HG02623 (cell line): ENCODE results near the gene GNG12.
A peak's percentile ranks its signal among the peaks of the same experiment; 100 is the strongest.
"Not testable (repeated sequence)": the region's sequence is repeated elsewhere in the genome, so short reads cannot be mapped to it uniquely, and the experiment has no call there.

Experiments used
- ATAC-seq: cut with Tn5 transposase; IDR thresholded peaks from one replicate; pipeline ENCODE4 v1.9.1; 2021; ENCODE audit warnings: moderate library complexity; ENCODE audit not compliant: unreplicated experiment

GNG12 gene

GRCh38 chr1:67685558-67686266, 147.6 kb downstream of the GNG12 start:
- peak; percentile 10 for ATAC-seq

GRCh38 chr1:67685067-67685557, 148.2 kb downstream of the GNG12 start, which contains the start of gene GADD45A:
GADD45A (plus strand) TSS chr1:67685201; CDS start chr1:67685495, 294 bp downstream.
- peak; percentile 83 for ATAC-seq

- ATAC-seq, result no peak
Measured at GRCh38 chr1:67684526-67685066, 148.7 kb downstream of the GNG12 start.

GRCh38 chr1:67683766-67684525, 149.3 kb downstream of the GNG12 start:
- ATAC-seq, result no peak

- ATAC-seq, result no peak
Measured at GRCh38 chr1:67683316-67683715, 150.0 kb downstream of the GNG12 start.

GRCh38 chr1:67682659-67683197, 150.5 kb downstream of the GNG12 start:
- ATAC-seq, result no peak

- no peak for ATAC-seq
Measured at GRCh38 chr1:67680486-67680885, 152.8 kb downstream of the GNG12 start.

GRCh38 chr1:67679691-67680090, 153.6 kb downstream of the GNG12 start:
- no peak for ATAC-seq

GRCh38 chr1:67677930-67678329, 155.3 kb downstream of the GNG12 start:
- no peak for ATAC-seq

- no peak for ATAC-seq
Measured at GRCh38 chr1:67677408-67677807, 155.9 kb downstream of the GNG12 start.

GRCh38 chr1:67676946-67677345, 156.3 kb downstream of the GNG12 start:
- ATAC-seq, result no peak

GRCh38 chr1:67676287-67676686, 157.0 kb downstream of the GNG12 start:
- ATAC-seq, result no peak

- no peak for ATAC-seq
Measured at GRCh38 chr1:67675800-67676199, 157.5 kb downstream of the GNG12 start.

- ATAC-seq, result no peak
Measured at GRCh38 chr1:67674260-67675011, 158.8 kb downstream of the GNG12 start.

- ATAC-seq, result no peak
Measured at GRCh38 chr1:67673468-67674201, 159.6 kb downstream of the GNG12 start.

GRCh38 chr1:67672260-67672803, 160.9 kb downstream of the GNG12 start:
- ATAC-seq, result no peak

- no peak for ATAC-seq
Measured at GRCh38 chr1:67668660-67669059, 164.6 kb downstream of the GNG12 start.

GRCh38 chr1:67666636-67667035, 166.6 kb downstream of the GNG12 start:
- no peak for ATAC-seq

- ATAC-seq, result not testable (repeated sequence)
Measured at GRCh38 chr1:67665307-67665706, 168.0 kb downstream of the GNG12 start.

- ATAC-seq, result no peak
Measured at GRCh38 chr1:67664048-67664447, 169.2 kb downstream of the GNG12 start.
